Measurements from ENCODE around the gene OST4.
"Not testable (repeated sequence)": the region's sequence is repeated elsewhere in the genome, so short reads cannot be mapped to it uniquely, and the experiment has no call there.

OST4 gene

DNA sequence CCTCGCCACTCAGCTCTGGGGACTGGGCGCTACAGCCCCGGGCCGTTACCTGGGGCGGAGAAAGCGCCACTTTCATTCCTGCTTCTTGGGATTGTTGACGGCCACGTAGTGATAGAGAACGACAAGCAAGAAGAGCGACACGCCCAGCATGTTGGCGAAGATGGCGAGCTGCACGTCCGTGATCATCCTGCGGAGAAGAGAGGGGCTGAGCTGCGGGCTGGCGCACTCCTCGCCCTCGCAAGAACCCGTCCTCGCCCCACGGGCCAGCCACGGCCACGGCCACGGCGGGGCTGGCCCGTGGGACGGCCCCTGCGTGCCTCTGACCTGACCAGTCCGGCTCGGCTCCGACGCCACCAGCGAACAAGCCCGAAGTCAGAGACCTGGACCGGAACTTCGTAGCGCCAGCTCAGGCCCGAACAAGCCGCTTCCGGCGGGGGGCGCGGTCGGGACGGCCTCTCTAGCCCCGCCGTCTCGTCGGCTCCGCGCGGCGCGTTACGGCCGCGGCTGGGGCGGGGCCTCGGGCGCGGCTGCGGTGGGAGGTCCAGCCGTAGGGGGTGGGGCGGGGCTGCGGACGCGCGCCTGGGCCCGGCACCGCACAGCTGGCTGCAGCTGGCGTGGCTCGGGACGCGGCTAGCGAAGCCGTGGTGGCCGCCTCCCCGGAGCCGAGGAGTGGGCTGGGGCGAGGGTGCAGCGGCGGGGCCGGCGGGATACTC, at the start of gene OST4:
Gene OST4 (minus strand): TSS at position 378 of the 713 bp plus-strand sequence.
- DNase-seq (ENCODE audit: low read depth in 3 of 3) = peak; percentile 83 to 90 (median 84)

DNA sequence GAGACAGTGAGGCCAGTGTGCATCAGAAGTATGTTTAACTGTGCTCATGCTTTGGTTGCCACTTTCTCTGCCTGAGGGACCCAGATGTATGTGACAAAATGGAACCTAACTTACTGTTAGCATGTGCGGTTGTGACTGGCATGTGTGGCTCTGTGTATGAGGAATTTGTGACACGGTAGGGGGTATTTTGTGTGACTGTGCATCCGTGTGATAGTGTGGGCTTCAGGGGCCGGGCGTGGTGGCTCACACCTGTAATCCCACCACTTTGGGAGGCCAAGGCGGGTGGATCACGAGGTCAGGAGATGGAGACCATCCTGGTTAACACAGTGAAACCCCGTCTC, 47.8 kb upstream of the OST4 start:
- not testable (repeated sequence) for DNase-seq (ENCODE audit: low read depth in 3 of 3)

DNA sequence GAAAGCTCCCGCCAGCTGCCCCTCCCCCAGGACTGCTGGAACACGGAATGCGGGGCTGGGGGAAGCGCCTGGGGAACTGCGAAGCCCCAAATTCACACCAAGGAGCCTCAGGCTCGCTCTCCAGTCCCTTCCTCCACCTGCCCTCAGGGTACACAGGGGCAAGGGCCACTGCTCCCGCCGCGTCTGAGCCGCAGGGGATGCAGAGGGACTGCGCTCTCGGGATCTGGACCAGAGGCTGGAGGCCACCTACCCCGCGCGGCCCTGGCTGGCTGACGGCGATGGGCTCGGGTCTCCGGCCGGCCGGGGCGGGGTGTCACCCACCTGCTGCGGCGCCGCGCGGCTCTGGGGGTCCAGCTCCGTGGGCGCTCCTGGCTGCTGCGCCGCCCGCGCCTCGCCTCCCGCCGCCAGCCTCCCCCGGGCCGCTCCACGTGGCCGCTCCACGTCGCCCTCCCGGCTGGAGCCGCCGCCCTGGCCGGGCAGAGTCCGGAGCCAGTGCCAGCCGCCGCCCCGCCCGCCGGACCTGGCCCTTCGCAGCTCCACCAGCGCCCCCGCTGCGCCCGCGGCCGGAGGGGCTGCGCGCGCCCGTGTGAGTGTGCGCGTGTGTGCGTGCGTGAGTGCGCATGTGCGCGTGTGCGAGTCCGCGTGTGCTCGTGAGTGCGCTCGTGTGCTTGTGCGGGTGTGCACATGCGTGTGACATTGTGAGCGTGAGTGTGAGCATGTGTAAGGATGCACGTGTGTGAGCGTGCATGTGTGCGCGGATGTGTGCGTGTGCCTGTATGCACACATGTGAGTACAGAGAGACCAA, 47.3 kb upstream of the OST4 start, which contains the start of gene CGREF1:
Gene CGREF1 (minus strand): TSS at position 604 of the 805 bp plus-strand sequence. CDS start 14,762 bp downstream, outside the sequence.
- DNase-seq (ENCODE audit: low read depth in 3 of 3) = peak in 1 of 3 experiments; percentile 22

DNA sequence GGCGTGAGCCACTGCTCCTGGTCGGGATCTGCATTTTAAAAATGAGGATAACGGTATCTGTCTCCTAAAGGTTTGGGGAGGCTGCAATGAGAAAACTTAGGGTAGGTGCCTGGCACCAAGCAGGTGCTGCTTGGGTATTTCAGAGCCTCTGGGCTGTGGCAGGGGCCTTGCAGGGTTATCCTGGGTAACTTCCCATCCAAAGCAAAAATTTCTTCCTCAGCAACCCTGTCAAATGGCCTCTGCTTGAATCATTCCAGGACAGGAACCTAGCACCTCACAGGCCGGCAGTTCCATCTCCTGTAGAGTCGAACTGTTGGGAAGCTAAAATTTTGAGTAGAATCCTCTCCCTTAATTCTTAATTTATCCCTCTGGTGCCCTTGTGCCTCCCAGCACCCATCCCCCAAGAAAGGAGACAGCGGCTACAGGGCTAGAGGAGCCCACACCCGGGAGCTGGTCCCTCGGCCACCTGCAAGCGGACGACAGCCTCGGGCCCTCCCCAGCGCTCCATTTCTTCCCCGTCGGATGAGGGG, 46.6 kb upstream of the OST4 start:
- DNase-seq (ENCODE audit: low read depth in 3 of 3) = no peak

DNA sequence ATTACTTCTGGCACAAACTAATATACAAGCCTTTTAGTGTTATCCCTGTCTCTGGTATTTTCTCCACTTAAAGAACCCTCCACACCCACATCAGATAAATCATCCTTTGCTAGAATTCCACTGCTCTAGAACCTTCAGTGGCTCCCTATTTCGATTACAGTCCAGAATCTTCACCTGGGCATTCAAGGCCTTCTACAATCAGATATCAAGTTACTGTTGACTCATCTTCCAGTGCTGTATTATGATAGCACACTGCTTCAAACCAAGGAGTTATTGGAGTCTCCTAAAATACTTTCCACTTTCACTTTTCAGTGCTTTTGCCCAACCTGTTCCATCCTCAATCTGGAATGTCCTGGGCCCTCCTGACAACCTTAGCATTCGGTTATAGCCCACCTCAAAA, 44.1 kb upstream of the OST4 start:
- no peak for DNase-seq (ENCODE audit: low read depth in 3 of 3)

DNA sequence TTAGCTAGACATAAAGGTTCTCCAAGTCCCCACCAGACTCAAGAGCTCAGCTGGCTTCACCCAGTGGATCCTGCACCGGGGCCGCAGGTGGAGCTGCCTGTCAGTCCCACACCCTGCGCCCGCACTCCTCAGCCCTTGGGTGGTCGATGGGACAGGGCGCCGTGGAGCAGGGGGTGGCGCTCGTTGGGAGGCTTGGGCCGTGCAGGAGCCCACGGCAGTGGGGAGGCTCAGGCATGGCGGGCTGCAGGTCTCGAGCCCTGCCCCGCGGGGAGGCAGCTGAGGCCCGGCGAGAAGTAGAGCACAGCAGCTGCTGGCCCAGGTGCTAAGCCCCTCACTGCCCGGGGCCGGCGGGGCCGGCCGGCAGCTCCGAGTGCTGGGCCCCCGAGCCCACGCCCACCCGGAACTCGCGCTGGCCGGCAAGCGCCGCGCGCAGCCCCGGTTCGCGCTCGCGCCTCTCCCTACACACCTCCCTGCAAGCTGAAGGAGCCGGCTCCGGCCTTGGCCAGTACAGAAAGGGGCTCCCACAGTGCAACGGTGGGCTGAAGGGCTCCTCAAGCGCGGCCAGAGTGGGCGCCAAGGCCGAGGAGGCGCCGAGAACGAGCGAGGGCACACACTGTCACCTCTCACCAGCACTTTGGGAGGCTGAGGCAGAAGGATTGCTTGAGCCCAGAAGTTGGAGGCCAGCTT, 40.1 kb upstream of the OST4 start:
- not testable (repeated sequence) for DNase-seq (ENCODE audit: low read depth in 3 of 3)

DNA sequence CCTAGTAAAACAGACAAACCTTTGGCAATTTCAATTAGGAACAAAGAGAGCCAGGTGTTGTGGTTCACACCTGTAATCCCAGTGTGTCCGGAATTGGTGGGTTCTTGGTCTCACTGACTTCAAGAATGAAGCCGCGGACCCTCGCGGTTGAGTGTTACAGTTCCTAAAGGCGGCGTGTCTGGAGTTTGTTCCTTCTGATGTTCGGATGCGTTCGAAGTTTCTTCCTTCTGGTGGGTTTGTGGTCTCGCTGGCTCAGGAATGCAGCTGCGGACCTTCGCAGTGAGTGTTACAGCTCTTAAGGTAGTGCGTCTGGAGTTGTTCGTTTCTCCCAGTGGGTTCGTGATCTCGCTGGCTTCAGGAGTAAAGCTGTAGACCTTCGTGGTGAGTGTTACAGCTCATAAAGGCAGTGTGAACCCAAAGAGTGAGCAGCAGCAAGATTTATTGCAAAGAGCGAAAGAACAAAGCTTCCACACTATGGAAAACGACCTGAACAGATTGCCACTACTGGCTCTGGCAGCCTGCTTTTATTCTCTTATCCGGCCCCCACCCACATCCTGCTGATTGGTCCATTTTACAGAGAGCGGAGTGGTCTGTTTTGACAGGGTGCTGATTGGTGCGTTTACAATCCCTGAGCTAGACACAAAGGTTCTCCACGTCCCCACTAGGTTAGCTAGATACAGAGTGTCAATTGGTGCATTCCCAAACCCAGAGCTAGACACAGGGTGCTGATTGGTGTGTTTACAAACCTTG, 39.3 kb upstream of the OST4 start:
- not testable (repeated sequence) for DNase-seq (ENCODE audit: low read depth in 3 of 3)

DNA sequence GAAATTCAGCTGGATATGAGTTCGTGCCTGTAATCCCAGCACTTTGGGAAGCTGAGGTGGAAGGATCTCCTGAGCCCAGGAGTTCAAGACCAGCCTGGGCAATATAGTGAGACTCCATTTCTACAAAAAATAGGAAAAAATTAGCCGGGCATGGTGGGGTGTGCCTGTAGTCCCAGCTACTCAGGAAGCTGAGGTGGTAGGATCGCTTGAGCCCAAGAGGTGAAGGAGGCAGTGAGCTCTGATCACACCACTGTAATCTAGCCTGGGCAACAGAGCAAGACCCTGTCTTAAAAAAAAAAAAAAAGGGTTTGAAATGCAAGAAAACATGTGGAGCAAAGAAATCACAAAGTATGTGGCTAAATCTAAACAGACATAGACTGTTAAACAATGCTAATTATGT, 37.6 kb upstream of the OST4 start:
- DNase-seq (ENCODE audit: low read depth in 3 of 3) = no peak

DNA sequence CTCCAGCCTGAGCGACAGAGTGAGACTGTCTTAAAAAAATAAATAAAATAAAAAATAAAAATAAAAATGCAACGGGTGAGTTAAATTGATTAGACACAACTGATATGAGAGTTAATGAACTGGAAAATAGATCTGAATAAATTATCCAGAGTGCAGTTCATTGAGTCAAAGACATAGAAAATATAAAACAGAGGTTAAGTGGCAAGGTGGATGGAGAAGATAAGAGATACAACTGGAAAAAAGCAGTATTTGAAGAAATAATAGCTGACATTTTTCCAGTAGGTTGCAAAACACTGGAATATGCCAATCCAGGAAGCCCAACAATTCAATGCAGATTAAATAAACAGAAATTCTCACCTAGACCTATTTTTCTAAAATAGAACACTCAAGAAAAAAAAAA, 36.8 kb upstream of the OST4 start:
- no peak for DNase-seq (ENCODE audit: low read depth in 3 of 3)

DNA sequence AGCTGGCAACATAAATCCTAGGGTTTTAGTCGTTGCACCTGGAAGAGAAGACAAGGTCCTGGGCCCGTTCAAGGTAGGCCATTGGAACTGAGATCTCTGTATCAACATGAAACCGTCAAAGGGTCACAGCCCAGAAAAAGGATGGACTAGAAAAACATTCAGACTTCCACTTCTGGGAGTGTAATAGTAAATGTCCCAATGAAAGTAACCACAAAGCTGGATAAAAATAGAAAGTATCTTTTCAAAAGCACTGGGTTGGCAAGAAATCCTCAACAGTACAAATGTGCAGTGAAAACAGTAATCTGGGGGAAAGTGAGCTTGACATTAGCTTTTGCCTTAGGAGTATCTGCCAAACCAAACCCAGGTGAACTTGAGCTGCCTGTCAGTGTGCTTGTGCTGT, 34.5 kb upstream of the OST4 start:
- no peak for DNase-seq (ENCODE audit: low read depth in 3 of 3)

DNA sequence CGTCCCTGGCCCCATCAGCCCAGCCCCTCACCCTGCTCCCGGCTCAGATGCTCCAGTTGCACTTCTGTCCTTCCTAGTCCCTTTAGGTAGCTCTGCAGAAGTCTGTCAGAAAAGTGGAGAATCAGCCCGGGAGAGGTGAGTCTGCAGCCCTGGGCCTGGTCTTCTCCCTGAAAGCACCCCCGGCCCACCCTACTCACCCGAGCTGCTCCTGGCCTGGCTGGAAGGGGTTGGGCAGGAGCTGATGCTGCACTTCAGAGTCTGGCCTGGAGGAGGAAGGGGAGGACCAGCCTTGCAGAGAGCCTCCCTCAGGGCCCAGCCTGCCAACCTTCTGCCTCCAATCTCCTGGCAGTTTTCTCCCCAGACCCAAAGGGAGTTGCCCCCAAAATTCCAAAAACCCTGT, 30.9 kb upstream of the OST4 start:
- no peak for DNase-seq (ENCODE audit: low read depth in 3 of 3)

DNA sequence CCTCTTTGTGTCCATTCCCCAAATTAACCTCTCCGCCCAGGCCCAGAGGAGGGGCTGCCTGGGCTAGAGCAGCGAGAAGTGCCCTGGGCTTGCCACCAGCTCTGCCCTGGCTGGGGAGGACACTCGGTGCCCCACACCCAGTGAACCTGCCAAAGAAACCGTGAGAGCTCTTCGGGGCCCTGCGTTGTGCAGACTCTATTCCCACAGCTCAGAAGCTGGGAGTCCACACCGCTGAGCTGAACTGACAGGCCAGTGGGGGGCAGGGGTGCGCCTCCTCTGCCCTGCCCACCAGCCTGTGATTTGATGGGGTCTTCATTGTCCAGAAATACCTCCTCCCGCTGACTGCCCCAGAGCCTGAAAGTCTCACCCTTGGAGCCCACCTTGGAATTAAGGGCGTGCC, 28.6 kb upstream of the OST4 start:
- DNase-seq (ENCODE audit: low read depth in 3 of 3) = no peak

DNA sequence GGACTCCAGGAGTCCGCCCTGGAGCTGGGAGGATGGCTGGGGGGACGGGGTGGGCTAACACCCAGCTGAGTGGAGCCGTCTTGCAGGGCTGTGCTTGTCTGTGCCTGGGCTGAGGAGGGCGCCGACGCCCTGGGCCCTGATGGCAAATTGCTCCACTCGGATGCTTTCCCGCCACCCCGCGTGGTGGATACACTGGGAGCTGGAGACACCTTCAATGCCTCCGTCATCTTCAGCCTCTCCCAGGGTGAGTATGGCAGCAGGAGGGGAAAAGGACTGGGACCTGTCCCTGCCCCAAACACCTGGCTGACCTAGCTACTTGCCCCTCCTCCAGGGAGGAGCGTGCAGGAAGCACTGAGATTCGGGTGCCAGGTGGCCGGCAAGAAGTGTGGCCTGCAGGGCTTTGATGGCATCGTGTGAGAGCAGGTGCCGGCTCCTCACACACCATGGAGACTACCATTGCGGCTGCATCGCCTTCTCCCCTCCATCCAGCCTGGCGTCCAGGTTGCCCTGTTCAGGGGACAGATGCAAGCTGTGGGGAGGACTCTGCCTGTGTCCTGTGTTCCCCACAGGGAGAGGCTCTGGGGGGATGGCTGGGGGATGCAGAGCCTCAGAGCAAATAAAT, 28.0 kb upstream of the OST4 start:
- no peak for DNase-seq (ENCODE audit: low read depth in 3 of 3)

DNA sequence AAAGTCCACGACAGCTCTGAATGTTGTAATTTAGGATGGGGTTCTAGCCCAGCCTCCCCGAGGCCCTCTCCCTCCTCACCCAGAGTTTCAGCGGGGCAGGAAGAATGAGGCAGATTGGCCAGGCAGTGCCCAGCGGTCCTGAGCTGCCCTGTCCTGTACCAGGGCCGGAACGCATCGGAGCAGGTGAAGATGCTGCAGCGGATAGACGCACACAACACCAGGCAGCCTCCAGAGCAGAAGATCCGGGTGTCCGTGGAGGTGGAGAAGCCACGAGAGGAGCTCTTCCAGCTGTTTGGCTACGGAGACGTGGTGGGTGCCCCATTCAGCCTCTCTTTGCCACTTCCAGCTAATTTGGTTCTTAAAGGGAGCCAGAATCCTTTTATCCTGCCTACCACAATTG, 25.9 kb upstream of the OST4 start:
- DNase-seq (ENCODE audit: low read depth in 3 of 3) = no peak

DNA sequence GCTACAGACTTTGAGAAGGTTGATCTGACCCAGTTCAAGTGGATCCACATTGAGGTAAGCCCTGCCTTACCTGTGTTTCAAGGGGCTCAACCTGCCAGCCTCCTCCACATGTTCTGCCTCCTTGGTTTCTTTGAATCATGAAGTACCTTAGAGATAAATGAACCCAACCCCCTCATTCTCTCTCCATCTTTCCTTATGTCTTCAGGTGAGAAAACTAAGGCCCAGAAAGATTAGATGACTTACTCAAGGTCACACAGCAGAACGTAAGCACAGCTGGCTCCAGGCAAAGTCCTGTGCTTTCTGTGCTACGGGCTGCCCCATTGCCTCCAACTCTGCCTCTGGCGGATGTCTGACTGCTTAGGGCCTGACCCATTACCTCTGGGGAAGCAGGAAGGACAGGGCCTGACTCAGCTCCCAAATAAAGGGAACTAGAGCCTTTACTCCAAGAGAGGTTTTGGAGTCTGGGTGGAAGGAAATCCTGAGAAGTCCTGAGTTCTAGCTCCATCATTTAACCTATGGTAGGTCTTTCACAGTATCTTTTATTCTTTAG, 25.4 kb upstream of the OST4 start:
- DNase-seq (ENCODE audit: low read depth in 3 of 3) = no peak

DNA sequence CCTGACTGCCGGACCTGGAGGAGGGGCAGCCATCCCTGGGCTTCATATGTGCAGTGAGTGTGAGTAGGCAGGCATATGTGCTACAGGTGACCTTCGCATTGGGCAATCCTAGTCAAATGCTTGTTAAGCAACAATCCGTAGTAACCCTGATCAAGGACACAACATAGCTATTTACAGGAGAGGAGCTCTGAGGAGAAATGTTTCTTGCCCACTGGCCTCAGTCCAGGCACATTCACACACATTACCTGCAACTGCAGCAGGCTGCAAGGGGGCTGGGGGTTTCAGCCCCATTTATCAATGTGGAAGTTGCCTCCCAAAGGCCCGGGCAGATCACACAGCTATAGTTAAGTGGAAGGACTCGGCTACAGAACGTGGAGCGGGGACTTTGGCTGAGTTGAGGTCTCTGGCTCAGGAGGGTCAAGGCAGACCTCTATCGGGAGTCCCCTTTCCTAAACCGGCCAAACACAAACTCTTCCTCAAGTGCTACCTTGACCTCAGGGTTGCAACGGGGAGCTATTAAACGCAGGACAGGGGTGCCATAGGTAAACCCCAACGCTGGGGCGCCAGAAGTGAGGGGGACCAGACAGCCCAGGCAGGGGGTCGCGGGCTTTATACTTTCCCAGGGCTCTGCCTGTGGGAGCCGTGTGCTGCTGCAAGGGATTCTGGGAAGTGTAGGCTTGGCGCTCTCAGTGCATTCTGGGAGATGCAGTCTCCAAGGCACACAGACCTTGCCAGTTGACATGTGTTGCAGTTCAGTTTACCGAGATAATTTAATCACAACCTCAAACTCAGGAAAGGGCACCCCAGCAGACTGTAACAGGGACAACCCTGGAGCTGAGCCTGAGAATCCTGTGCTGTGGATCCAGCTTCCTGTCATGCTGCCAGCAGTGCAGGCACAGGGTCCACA, 24.5 kb upstream of the OST4 start:
- DNase-seq (ENCODE audit: low read depth in 3 of 3) = peak in 1 of 3 experiments; percentile 46

DNA sequence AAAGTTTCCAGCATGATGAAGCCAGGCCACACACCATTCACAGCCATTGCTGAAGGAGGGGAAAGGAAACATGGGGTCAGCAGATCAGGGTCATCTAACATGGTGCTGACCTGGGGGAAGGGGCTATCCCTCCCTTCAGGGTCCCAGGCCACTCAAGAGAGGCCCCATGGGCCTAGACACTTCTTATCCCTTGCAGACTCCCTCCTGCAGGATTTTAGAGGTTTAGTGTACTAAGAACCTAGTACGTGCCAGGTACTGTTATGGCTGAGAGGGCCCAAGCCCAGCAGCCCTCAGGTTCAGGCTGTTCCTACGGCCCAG, 23.9 kb upstream of the OST4 start:
- DNase-seq (ENCODE audit: low read depth in 3 of 3) = no peak

DNA sequence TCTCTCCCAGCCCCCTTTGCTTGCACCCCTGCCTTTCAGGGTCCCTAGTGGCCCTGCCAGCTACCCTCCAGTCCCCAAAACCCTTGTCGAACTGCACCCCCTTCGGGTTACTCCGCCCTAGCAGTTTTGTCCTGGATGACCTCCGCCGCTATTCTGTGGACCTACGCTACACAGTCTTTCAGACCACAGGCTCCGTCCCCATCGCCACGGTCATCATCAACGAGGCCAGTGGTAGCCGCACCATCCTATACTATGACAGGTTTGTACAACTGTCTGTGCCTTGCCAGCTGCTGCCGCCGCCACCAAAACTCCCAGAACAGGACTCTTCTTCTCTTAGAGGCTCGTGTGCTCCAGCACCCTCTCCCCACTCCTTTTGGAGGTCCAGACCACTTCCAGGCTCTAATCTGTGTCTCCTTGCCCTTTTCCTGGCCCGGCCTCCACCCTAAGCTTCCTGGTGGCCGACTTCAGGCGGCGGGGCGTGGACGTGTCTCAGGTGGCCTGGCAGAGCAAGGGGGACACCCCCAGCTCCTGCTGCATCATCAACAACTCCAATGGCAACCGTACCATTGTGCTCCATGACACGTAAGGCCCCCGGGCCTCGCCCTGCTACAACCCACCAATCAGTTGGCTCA, 23.0 kb upstream of the OST4 start:
- no peak for DNase-seq (ENCODE audit: low read depth in 3 of 3)
